HCT116 (cell line): Measurements from ENCODE around the gene RTN4IP1. TPM values are rescaled to one million over a fixed set of nuclear protein-coding genes. Genes with fewer than 3 reads are reported as not detected.

Experiments used
- ATAC-seq: fragments of 200-7000 bp; cut with Tn5 transposase; 2 replicates; pipeline ENCODE4 v1.9.1; 2020; ENCODE audit warnings: mild to moderate bottlenecking, moderate library complexity
- BruUV-seq: library from RNA; stranded (reverse); fragments of 400-500 nt; replicated peaks from 2 replicates; lab custom pipeline; 2021; lab: Mats Ljungman, UMichigan
- CTCF ChIA-PET: fragments of 300-600 bp; sonication (Branson Sonifier 250); formaldehyde crosslinking; loops from one replicate; lab custom pipeline; 2021; ENCODE audit warnings: antibody characterized with exemption; lab: Charles Lee
- POLR2A ChIA-PET: fragments of 300-600, 350-600 bp; sonication (Branson Sonifier 250); formaldehyde crosslinking; loops from one replicate; lab custom pipeline; 2021; ENCODE audit warnings: antibody characterized with exemption; lab: Charles Lee
- RAD21 ChIA-PET, 2 experiments: fragments of 300-600 bp; sonication (Branson Sonifier 250); formaldehyde crosslinking; loops; one replicate each; lab custom pipeline; 2023; ENCODE audit warnings: low total read pairs in 2 of 2; ENCODE audit not compliant: uncharacterized antibody in 2 of 2, unreplicated experiment in 2 of 2, low non-redundant PET in 1 of 2; lab: Charles Lee
- DNase-seq: peaks from one replicate; pipeline ENCODE4 v3.0.0-alpha.2; 2010; ENCODE audit warnings: low read depth, low spot score
- H2AFZ ChIP-seq: fragments of 200-600 bp; shearing (Covaris generic), sonication (generic); 2 replicates; pipeline ENCODE4 v1.6.1; 2017; ENCODE audit warnings: low read depth, mixed run types, mixed read lengths, antibody characterized with exemption, low read length; ENCODE audit not compliant: poor library complexity, severe bottlenecking
- H3K27ac ChIP-seq: 2 replicates; pipeline ENCODE4 v1.5.1; 2012; ENCODE audit warnings: low read depth, low read length
- H3K27me3 ChIP-seq: fragments of 200-600 bp; sonication (generic); 2 replicates; pipeline ENCODE4 v1.6.1; 2016; ENCODE audit warnings: mixed run types, low read length, mixed read lengths; ENCODE audit not compliant: insufficient read depth
- H3K36me3 ChIP-seq, 2 experiments: fragments of 200-500 bp in 1 of 2; fragments of 200-600 bp in 1 of 2; sonication (Bioruptor generic) in 1 of 2; sonication (generic) in 1 of 2; 2 replicates each; pipeline versions ENCODE4 v1.5.1 to v1.6.1; 2014 to 2016; ENCODE audit warnings: low read length in 2 of 2, inconsistent platforms in 1 of 2, mixed read lengths in 1 of 2, mixed run types in 1 of 2; ENCODE audit not compliant: insufficient read depth in 2 of 2, control insufficient read depth in 1 of 2
- H3K4me1 ChIP-seq, 2 experiments: fragments of 200-600 bp in 1 of 2; sonication (generic) in 1 of 2; 2 replicates each; pipeline versions ENCODE4 v1.5.1 to v1.6.1; 2012 to 2017; ENCODE audit warnings: low read length in 2 of 2, inconsistent platforms in 1 of 2, mild to moderate bottlenecking in 1 of 2, mixed read lengths in 1 of 2, mixed run types in 1 of 2, moderate library complexity in 1 of 2; ENCODE audit not compliant: insufficient read depth in 2 of 2, control insufficient read depth in 1 of 2
- H3K4me2 ChIP-seq: fragments of 200-600 bp; sonication (generic); 2 replicates; pipeline ENCODE4 v1.6.1; 2017; ENCODE audit warnings: mixed run types, low read length, mixed read lengths
- H3K4me3 ChIP-seq, 2 experiments: fragments of 200-600 bp in 1 of 2; sonication (generic) in 1 of 2; replicated peaks in 1 of 2; 2 replicates each; pipeline ENCODE4 v1.5.1; 2011 to 2016; ENCODE audit warnings: low read length in 2 of 2, control low read depth in 1 of 2, low read depth in 1 of 2, mild to moderate bottlenecking in 1 of 2, mixed read lengths in 1 of 2, mixed run types in 1 of 2
- H3K79me2 ChIP-seq: fragments of 200-600 bp; sonication (generic); 2 replicates; pipeline ENCODE4 v1.6.1; 2017; ENCODE audit warnings: mild to moderate bottlenecking, mixed run types, low read length, moderate library complexity, mixed read lengths; ENCODE audit not compliant: insufficient read depth
- H3K9ac ChIP-seq: fragments of 200-600 bp; sonication (generic); 2 replicates; pipeline ENCODE4 v1.6.1; 2016; ENCODE audit warnings: low read length, mixed read lengths
- H3K9me2 ChIP-seq: fragments of 200-600 bp; sonication (generic), shearing (Covaris generic); 2 replicates; pipeline ENCODE4 v1.6.1; 2017; ENCODE audit warnings: mixed run types, mild to moderate bottlenecking, moderate library complexity; ENCODE audit not compliant: insufficient read depth
- H3K9me3 ChIP-seq, 2 experiments: fragments of 200-500 bp in 1 of 2; fragments of 200-600 bp in 1 of 2; sonication (Bioruptor generic) in 1 of 2; sonication (generic) in 1 of 2; 2 replicates each; pipeline ENCODE4 v1.6.1; 2014 to 2017; ENCODE audit warnings: low read length in 2 of 2, mixed read lengths in 2 of 2, inconsistent platforms in 1 of 2, low read depth in 1 of 2, mild to moderate bottlenecking in 1 of 2, mixed run types in 1 of 2, moderate library complexity in 1 of 2; ENCODE audit not compliant: control insufficient read depth in 1 of 2, insufficient read depth in 1 of 2
- H4K20me1 ChIP-seq: fragments of 200-600 bp; sonication (generic), shearing (Covaris generic); 2 replicates; pipeline ENCODE4 v1.6.1; 2017; ENCODE audit warnings: mixed run types, mild to moderate bottlenecking, moderate library complexity; ENCODE audit not compliant: insufficient read depth
- CBX3 ChIP-seq: IDR thresholded peaks from 2 replicates; pipeline ENCODE4 v1.6.1; 2012; ENCODE audit warnings: low read depth
- ELF1 ChIP-seq: IDR thresholded peaks from 2 replicates; pipeline ENCODE4 v1.6.1; 2012; ENCODE audit warnings: low read depth, borderline replicate concordance
- EZH2phosphoT487 ChIP-seq: fragments of 200-600 bp; IDR thresholded peaks from 2 replicates; pipeline ENCODE4 v1.6.1; 2018; ENCODE audit warnings: antibody characterized with exemption, borderline replicate concordance
- MAX ChIP-seq: IDR thresholded peaks from 2 replicates; pipeline ENCODE4 v1.6.1; 2012
- POLR2A ChIP-seq: IDR thresholded peaks from 2 replicates; pipeline ENCODE4 v1.7.0; 2011; ENCODE audit warnings: borderline replicate concordance; ENCODE audit not compliant: insufficient read depth, insufficient read length; ENCODE audit errors: extremely low read depth
- POLR2AphosphoS5 ChIP-seq: IDR thresholded peaks from 2 replicates; pipeline ENCODE4 v1.6.1; 2011; ENCODE audit warnings: mild to moderate bottlenecking, low read depth, low read length, moderate library complexity
- RAD21 ChIP-seq: IDR thresholded peaks from 2 replicates; pipeline ENCODE4 v1.6.1; 2012; ENCODE audit warnings: low read depth, mild to moderate bottlenecking
- REST ChIP-seq: IDR thresholded peaks from 2 replicates; pipeline ENCODE4 v1.6.1; 2012; ENCODE audit warnings: low read depth
- SP1 ChIP-seq: IDR thresholded peaks from 2 replicates; pipeline ENCODE4 v1.6.1; 2012; ENCODE audit warnings: low read depth
- TCF7L2 ChIP-seq: IDR thresholded peaks from 2 replicates; pipeline ENCODE4 v1.7.0; 2011; ENCODE audit warnings: borderline replicate concordance, inconsistent platforms; ENCODE audit not compliant: insufficient read depth, insufficient read length; ENCODE audit errors: extremely low read depth
- ZFX ChIP-seq: fragments of 450-650 bp; IDR thresholded peaks from 2 replicates; pipeline ENCODE4 v1.6.1; 2017
- ZNF274 ChIP-seq: fragments of 200-500 bp; sonication (Bioruptor generic); IDR thresholded peaks from 2 replicates; pipeline ENCODE4 v1.6.1; 2014; ENCODE audit warnings: mild to moderate bottlenecking, low read depth, low read length, inconsistent platforms
- intact Hi-C: fragments of 100-400 bp; cut with micrococcal nuclease; formaldehyde crosslinking; loops from 2 replicates; pipeline ENCODE4 v1.10.0; 2022
- total RNA-seq: library from RNA; stranded (reverse); gene quantifications from one replicate; pipeline ENCODE4 v1.2.1, GENCODE V29; 2021; ENCODE audit not compliant: unreplicated experiment

Gene RTN4IP1
- total RNA-seq, 1 experiment from 2014 or later, result 9.1 TPM

- no peak overlapping the region for H3K4me3 ChIP-seq
- BruUV-seq, result no TSS peak
- H4K20me1 ChIP-seq, result no peaks in the 10 kb centered on the region
- no peaks in the 10 kb centered on the region; a peak in 1 of 4 replicates for H3K36me3 ChIP-seq
- no peak for ATAC-seq
- no peak overlapping the region for H3K9ac ChIP-seq
- TF ChIP-seq ELF1 (no peak), TCF7L2 (no peak), POLR2A (no peak), EZH2phosphoT487 (no peak), POLR2AphosphoS5 (no peak), ZFX (no peak), CBX3 (no peak), RAD21 (no peak), REST (no peak), SP1 (no peak), ZNF274 (no peak), MAX (no peak)
- H3K4me1 ChIP-seq, result peaks cover 0 to 10% of the 10 kb centered on the region in 2 experiments; a peak in 2 of 4 replicates
- H2AFZ ChIP-seq, result no peak overlapping the region
- no peaks in the 10 kb centered on the region for H3K27me3 ChIP-seq
- RAD21 ChIA-PET, result no interaction called here
- no peak for DNase-seq
- POLR2A ChIA-PET, result no interaction called here
- no peaks in the 10 kb centered on the region for H3K9me3 ChIP-seq
- H3K9me2 ChIP-seq, result no peaks in the 10 kb centered on the region
- H3K79me2 ChIP-seq, result no peaks in the 10 kb centered on the region
- CTCF ChIA-PET, result no interaction called here
- H3K4me2 ChIP-seq, result no peak overlapping the region
- no peak overlapping the region for H3K27ac ChIP-seq
- intact Hi-C loops, result no loop called here
These were observed 42.4 kb downstream of the RTN4IP1 start for GRCh38 chr6:106586815-106587415.
